Natural killer cell (primary cell): Measurements from ENCODE around the gene MTUS2. TPM values are rescaled to one million over a fixed set of nuclear protein-coding genes. Genes with fewer than 3 reads are reported as not detected.

Experiments used
- ATAC-seq, 3 donors: fragments of 150-1000 bp in 2 of 3; fragments of 200-7000 bp in 1 of 3; cut with Tn5 transposase; 1 replicate in 1 of 3; 2 replicates in 2 of 3; pipeline ENCODE4 v1.10.0; 2021; ENCODE audit warnings: mild to moderate bottlenecking in 2 of 3, moderate library complexity in 2 of 3
- DNase-seq, 2 donors: peaks; one replicate each; pipeline versions ENCODE4 v3.0.0 to v3.0.0-alpha.2; 2013 to 2021; ENCODE audit warnings: mixed read lengths in 1 of 2
- H3K27ac ChIP-seq: one replicate; pipeline ENCODE4 v1.5.1; 2013; ENCODE audit warnings: mild to moderate bottlenecking, low read length
- H3K27me3 ChIP-seq: one replicate; pipeline ENCODE4 v1.6.1; 2013; ENCODE audit warnings: low read length; ENCODE audit not compliant: control insufficient read depth, insufficient read depth
- H3K36me3 ChIP-seq: one replicate; pipeline ENCODE4 v1.6.1; 2013; ENCODE audit warnings: low read length; ENCODE audit not compliant: control insufficient read depth, insufficient read depth
- H3K4me1 ChIP-seq: one replicate; pipeline ENCODE4 v1.6.1; 2013; ENCODE audit warnings: low read length; ENCODE audit not compliant: control insufficient read depth, insufficient read depth
- H3K4me3 ChIP-seq: one replicate; pipeline ENCODE4 v1.5.1; 2013; ENCODE audit warnings: low read length
- H3K9me3 ChIP-seq: one replicate; pipeline ENCODE4 v1.6.1; 2013; ENCODE audit warnings: low read length; ENCODE audit not compliant: control insufficient read depth, insufficient read depth
- H3K27ac Mint-ChIP-seq, 2 donors: one replicate each; pipeline ENCODE4 v1.8.0; 2022; ENCODE audit warnings: mild to moderate bottlenecking in 2 of 2, mixed read lengths in 2 of 2, moderate library complexity in 1 of 2
- H3K27me3 Mint-ChIP-seq, 2 donors: one replicate each; pipeline ENCODE4 v1.8.0; 2022; ENCODE audit warnings: low read depth in 2 of 2, mixed read lengths in 2 of 2
- H3K36me3 Mint-ChIP-seq: one replicate; pipeline ENCODE4 v1.8.0; 2022; ENCODE audit warnings: mixed read lengths
- H3K4me1 Mint-ChIP-seq, 2 donors: one replicate each; pipeline ENCODE4 v1.8.0; 2022; ENCODE audit warnings: mixed read lengths in 2 of 2
- H3K4me3 Mint-ChIP-seq: one replicate; pipeline ENCODE4 v1.8.0; 2022; ENCODE audit warnings: mild to moderate bottlenecking, moderate library complexity, mixed read lengths
- H3K9me3 Mint-ChIP-seq, 2 donors: one replicate each; pipeline ENCODE4 v1.8.0; 2022; ENCODE audit warnings: mixed read lengths in 2 of 2
- WGBS: methylation state at CpG from one replicate; pipeline ENCODE4 v1.1.7; 2013; ENCODE audit warnings: missing lambda C conversion rate; ENCODE audit not compliant: insufficient coverage; 5-methylcytosine and 5-hydroxymethylcytosine counted together
- intact Hi-C: fragments of 100-400 bp; cut with micrococcal nuclease; formaldehyde crosslinking; loops from one replicate; pipeline ENCODE4 v1.14.2; 2022
- total RNA-seq, 4 donors: library from RNA; stranded (reverse); fragments of 120-200 nt in 1 of 4; gene quantifications; one replicate each; pipeline versions ENCODE4 v1.2.3 to v1.2.4, GENCODE V29; 2013 to 2022
- TF ChIP-seq, protein P1 (sequence below): fragments of 200-600 bp; IDR thresholded peaks from one replicate; pipeline ENCODE4 v1.8.0; 2022; ENCODE audit warnings: antibody characterized with exemption

The MTUS2 gene
- total RNA-seq, 3 donors from 2014 or later (not counting 1 experiment from before 2014, with no cell fraction given), result not detected

DNA sequence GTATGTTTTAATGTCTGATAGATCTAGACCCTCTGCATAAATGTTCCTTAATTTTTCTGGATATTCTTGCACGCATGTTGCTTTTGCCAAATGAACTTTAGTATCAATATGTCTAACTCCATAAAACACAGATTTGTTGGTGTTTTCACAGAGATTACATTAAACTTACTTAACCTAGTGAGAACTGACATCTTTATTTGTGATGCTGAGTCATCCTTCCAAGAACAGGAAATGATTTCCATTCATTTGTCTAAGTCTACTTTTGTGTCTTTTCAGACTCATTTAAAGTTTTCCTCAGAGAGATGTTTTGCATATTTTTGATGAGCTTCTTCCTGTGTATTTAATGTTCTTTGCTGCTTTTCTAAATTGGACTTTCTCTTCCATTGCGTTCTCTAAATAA, 591.3 kb downstream of the MTUS2 start:
- Histone ChIP-seq H3K4me3 (no peak overlapping the region), H3K36me3 (no peaks in the 10 kb centered on the region), H3K4me1 (no peaks in the 10 kb centered on the region), H3K27ac (no peak overlapping the region), H3K9me3 (no peaks in the 10 kb centered on the region), H3K27me3 (no peaks in the 10 kb centered on the region)
- no CpG with 5 or more reads among the region's 2 CpGs for WGBS
- H3K4me3 Mint-ChIP-seq, result no peak overlapping the region
- no peaks in the 10 kb centered on the region for H3K27me3 Mint-ChIP-seq
- no peaks in the 10 kb centered on the region for H3K4me1 Mint-ChIP-seq
- intact Hi-C loops, result no loop called here
- no peaks in the 10 kb centered on the region for H3K9me3 Mint-ChIP-seq
- DNase-seq (no peak), ATAC-seq (no peak)
- no peak overlapping the region for H3K27ac Mint-ChIP-seq
- TF ChIP-seq, protein P1, sequence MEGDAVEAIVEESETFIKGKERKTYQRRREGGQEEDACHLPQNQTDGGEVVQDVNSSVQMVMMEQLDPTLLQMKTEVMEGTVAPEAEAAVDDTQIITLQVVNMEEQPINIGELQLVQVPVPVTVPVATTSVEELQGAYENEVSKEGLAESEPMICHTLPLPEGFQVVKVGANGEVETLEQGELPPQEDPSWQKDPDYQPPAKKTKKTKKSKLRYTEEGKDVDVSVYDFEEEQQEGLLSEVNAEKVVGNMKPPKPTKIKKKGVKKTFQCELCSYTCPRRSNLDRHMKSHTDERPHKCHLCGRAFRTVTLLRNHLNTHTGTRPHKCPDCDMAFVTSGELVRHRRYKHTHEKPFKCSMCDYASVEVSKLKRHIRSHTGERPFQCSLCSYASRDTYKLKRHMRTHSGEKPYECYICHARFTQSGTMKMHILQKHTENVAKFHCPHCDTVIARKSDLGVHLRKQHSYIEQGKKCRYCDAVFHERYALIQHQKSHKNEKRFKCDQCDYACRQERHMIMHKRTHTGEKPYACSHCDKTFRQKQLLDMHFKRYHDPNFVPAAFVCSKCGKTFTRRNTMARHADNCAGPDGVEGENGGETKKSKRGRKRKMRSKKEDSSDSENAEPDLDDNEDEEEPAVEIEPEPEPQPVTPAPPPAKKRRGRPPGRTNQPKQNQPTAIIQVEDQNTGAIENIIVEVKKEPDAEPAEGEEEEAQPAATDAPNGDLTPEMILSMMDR, result no peak
- H3K36me3 Mint-ChIP-seq, result no peaks in the 10 kb centered on the region

DNA sequence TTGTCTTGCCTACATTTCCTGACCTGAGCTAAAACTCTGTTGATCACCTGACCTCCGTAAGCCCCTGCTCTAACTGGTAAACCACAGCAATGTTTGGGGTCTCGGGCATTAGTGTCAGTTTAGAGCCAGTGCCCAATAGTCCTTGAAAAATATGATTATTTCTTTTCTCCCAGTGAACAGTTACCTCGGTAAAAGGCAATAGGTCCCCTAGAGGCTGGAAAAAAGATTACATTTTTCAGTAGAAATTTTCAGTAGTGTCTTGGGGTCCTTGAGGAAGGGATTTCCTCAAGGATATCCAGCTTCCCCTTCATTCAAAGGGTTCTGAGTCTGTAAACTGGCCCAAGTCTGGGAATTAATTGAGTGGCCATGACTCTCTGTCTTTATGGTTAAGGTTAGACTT, 597.9 kb downstream of the MTUS2 start:
- intact Hi-C loops, result no loop called here
- H3K4me1 Mint-ChIP-seq, result no peaks in the 10 kb centered on the region
- Histone ChIP-seq H3K4me3 (no peak overlapping the region), H3K36me3 (no peaks in the 10 kb centered on the region), H3K9me3 (no peaks in the 10 kb centered on the region), H3K27ac (no peak overlapping the region), H3K4me1 (no peaks in the 10 kb centered on the region), H3K27me3 (no peaks in the 10 kb centered on the region)
- TF ChIP-seq, protein P1, result no peak
- no peak overlapping the region for H3K4me3 Mint-ChIP-seq
- no peak for DNase-seq
- no peak overlapping the region for H3K27ac Mint-ChIP-seq
- 74% methylated on average over 2 of the region's 3 CpGs for WGBS
- H3K27me3 Mint-ChIP-seq, result peaks cover 8 to 41% of the 10 kb centered on the region in 2 donors
- no peaks in the 10 kb centered on the region for H3K36me3 Mint-ChIP-seq
- no peaks in the 10 kb centered on the region for H3K9me3 Mint-ChIP-seq
- ATAC-seq, result no peak

GRCh38 chr13:29421118-29421517, 601.0 kb downstream of the MTUS2 start:
- Mint-ChIP-seq H3K27me3 (peaks cover 19 to 53% of the 10 kb centered on the region in 2 donors), H3K4me1 (no peaks in the 10 kb centered on the region)

GRCh38 chr13:29422015-29422414, 601.9 kb downstream of the MTUS2 start:
- Histone ChIP-seq H3K4me1 (no peaks in the 10 kb centered on the region), H3K9me3 (no peaks in the 10 kb centered on the region), H3K27me3 (peaks cover 2% of the 10 kb centered on the region), H3K27ac (no peak overlapping the region), H3K4me3 (no peak overlapping the region), H3K36me3 (no peaks in the 10 kb centered on the region)
- TF ChIP-seq, protein P1, result no peak
- Mint-ChIP-seq H3K27me3 (peaks cover 26 to 57% of the 10 kb centered on the region in 2 donors), H3K4me1 (no peaks in the 10 kb centered on the region), H3K27ac (no peak overlapping the region), H3K36me3 (no peaks in the 10 kb centered on the region), H3K9me3 (no peaks in the 10 kb centered on the region), H3K4me3 (no peak overlapping the region)
- 85% methylated on average over 4 of the region's 5 CpGs for WGBS
- intact Hi-C loops, result no loop called here
- ATAC-seq (no peak), DNase-seq (no peak)

More at GRCh38 chr13:29421118-29421517, 601.0 kb downstream of the MTUS2 start:
- TF ChIP-seq, protein P1, result no peak
- DNase-seq (no peak), ATAC-seq (no peak)
- Histone ChIP-seq H3K4me1 (no peaks in the 10 kb centered on the region), H3K27me3 (no peaks in the 10 kb centered on the region), H3K4me3 (no peak overlapping the region), H3K36me3 (no peaks in the 10 kb centered on the region), H3K27ac (no peak overlapping the region), H3K9me3 (no peaks in the 10 kb centered on the region)
- no peak overlapping the region for H3K27ac Mint-ChIP-seq
- H3K36me3 Mint-ChIP-seq, result no peaks in the 10 kb centered on the region
- H3K4me3 Mint-ChIP-seq, result no peak overlapping the region
- WGBS, result 89% methylated on average over 2 of the region's 3 CpGs
- H3K9me3 Mint-ChIP-seq, result no peaks in the 10 kb centered on the region
- intact Hi-C loops, result no loop called here
